NCI-H748 treated with DMSO at 0.1 percent for 48 hours (cell line): ENCODE measurements around the gene CTSZ.
"Not testable (repeated sequence)": the region's sequence is repeated elsewhere in the genome, so short reads cannot be mapped to it uniquely, and the experiment has no call there.

Experiments
- DNase-seq: peaks from one replicate; lab custom pipeline; 2025; lab: John Stamatoyannopoulos, UW

CTSZ gene

DNA sequence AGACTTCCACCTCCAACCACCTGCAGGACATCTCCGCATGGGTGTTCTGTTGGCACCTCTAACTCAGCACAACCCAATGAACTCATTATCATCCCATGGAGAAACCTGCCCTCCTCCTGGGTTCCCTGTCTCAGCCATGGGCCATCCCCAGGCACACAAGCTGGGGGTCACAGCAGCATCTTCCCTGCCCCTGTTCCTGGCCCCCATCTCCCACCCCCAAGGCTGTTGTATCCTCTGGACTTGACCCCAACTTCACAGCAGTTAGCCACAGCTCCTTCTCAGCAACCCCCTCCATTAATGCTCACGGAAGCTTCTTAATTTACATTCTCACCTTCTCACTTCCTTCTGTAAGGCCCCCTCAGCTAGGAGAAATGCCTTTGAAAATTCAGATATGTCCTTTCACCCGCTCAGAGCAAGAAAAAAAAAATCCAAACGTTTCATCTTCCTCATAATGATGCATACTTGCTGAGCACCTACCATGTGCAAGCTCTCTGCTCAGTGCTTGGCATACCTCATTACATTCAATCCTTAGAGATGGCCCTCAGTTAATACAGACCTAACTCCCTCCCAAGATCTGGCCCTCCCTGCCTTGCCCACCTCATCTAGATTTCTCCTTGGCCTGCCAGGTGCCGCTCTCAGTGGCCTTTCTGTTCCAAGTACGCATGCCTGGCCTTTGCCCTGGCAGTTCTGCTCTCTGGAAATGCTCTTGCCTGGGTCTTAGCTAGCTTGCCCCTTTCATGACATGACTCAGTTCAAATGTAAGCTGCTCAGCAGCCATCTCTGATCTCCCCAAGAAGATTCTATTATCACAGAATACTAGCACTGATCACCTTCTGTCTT lies 28.5 kb downstream of the CTSZ start:
- no peak for DNase-seq

DNA sequence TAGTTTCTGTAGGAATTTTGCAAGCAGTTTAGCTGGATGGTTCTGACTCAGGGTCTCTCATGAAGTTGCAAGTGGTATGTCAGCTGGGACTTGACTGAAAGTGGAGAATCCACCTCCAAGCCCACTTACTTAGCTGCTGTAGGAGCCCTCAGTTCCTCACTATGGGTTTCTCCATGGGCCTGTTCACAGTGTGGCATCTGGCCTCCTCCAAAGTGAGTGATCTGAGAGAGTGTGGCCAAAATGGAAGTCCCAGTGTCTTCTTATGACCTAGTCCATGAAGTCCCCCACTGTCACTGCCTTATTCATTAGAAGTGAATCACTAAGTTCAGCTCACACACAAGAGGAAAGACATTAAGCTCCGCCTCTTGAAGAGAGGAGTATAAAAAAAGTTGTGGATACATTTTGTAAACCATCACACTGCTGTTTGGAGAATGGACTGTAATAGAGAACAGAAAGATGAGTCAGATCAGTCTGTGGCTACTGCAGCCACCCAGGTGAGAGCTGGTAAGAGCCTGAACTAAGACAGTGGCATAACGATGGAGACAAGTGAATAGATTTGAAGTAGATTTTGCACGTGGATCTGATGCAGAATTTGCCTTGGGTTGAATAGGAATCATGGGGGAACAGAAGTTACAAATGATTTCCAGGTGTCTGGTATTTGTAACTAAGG lies 30.9 kb downstream of the CTSZ start:
- DNase-seq = no peak

- DNase-seq = no peak
These were observed 31.7 kb downstream of the CTSZ start for GRCh38 chr20:58975353-58975752.

DNA sequence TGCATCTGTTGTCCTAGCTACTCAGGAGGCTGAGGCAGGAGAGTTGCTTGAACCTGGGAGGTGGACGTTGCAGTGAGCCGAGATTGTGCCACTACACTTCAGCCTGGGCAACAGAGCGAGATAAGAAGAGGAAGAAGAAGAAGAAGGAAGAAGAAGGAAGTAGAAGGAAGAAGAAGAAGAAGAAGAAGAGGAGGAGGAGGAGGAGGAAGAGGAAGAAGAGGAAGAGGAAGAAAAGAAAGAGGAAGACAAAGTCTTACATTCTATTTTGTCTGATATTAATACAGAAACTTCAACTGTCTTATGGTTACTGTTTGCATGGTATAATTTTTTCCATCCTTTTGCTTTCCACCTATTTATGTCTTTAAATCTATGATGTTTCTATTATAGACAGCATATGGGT lies 33.2 kb downstream of the CTSZ start:
- no peak for DNase-seq

GRCh38 chr20:58973179-58973578 lies 33.9 kb downstream of the CTSZ start:
- DNase-seq = no peak

DNA sequence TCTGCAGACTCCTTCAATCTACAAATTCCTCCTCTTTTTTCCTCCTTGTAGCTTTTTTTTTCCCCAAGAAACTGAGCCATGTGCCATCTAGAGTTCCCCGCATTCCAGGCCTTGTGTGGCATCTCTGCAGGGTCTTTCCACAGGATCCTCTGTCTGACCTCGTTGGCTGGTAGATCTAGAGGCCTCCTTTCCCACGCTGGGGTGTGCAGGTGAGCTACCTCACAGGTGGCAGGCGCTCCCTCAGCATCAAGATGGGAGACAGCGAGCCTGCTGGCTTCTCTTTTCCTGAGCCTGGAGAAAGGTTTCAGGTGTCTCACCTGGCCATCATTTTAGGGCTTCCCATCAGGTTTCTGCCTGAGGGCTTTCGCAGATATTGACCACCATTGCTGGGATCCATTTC lies 35.6 kb downstream of the CTSZ start:
- DNase-seq = no peak

GRCh38 chr20:58970146-58970545 lies 36.9 kb downstream of the CTSZ start:
- no peak for DNase-seq

DNA sequence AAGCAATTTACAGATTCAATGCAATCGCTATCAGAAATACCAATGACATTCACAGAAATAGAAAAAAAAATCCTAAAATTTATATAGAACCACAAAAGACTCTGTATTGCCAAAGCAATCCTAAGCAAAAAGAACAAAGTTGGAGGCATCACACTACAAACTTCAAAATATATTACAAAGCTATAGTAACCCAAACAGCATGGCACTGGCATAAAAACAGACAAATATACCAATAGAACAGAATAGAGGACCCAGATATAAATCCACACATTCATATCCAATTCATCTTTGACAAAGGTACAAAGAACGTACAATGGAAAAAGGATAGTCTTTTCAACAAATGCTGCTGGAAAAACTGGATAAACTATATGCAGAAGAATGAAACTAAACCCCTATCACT lies 37.6 kb downstream of the CTSZ start:
- DNase-seq = no peak

GRCh38 chr20:58967652-58968429 lies 39.2 kb downstream of the CTSZ start:
- no peak for DNase-seq

- no peak for DNase-seq
These were observed 41.6 kb downstream of the CTSZ start for GRCh38 chr20:58965270-58966064.

- DNase-seq = not testable (repeated sequence)
These were observed 43.1 kb downstream of the CTSZ start for GRCh38 chr20:58963922-58964321.

GRCh38 chr20:58963060-58963584 lies 43.9 kb downstream of the CTSZ start:
- DNase-seq = no peak

- DNase-seq = no peak
These were observed 47.4 kb downstream of the CTSZ start for GRCh38 chr20:58959652-58960051.

DNA sequence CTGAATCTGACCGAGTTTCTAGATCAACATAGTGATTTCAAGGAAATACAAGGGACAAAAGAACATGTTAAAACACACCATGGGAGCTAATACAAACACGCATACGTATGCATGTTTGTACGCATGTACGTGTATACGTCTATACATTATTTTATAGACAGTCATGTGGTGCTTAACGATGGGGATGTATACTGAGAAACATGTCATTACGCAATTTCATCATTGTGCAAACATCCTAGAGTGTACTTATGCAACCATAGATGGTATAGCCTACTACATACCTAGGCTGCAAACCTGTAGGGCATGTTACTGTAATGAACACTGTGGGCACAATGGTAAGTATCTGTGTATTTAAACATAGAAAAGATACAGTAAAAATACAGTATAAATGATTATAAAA lies 51.0 kb downstream of the CTSZ start:
- peak; percentile 13 for DNase-seq

DNA sequence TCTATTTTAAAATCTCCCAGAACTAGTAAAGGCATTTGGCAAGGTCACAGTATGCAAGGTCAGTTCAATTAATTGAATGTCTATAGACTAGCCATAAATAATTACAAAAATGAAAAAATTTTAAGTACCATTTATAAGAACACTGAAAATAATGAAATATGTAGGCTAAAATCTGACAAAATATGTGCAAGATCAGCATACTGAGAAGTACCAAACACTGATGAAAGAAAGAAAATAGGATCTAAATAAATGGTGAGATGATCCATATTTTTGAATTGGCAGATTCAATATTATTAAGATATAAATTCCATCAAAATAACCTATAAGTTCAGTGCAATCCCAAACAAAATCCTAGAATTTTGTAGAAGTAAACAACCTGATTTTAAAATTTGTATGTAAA lies 54.0 kb downstream of the CTSZ start:
- no peak for DNase-seq

DNA sequence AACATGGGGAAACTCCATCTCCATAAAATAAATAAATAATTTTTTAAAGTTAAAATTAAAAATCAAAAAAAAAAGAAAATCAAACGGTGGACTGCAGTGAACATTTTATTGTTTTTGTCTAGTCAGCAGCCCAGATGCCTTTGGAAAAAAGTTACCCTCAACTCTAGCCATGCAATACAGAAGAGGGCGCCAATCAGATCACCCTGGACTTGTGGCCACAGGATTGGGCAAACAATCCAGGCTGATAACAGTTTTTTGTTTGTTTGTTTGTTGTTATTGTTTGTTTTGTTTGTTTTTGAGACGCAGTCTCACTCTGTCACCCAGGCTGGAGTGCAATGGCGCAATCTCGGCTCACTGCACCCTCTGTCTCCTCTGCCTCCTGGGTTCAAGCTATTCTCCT lies 56.5 kb downstream of the CTSZ start:
- DNase-seq = no peak

GRCh38 chr20:58947797-58948388 lies 59.2 kb downstream of the CTSZ start:
- DNase-seq = not testable (repeated sequence)

DNA sequence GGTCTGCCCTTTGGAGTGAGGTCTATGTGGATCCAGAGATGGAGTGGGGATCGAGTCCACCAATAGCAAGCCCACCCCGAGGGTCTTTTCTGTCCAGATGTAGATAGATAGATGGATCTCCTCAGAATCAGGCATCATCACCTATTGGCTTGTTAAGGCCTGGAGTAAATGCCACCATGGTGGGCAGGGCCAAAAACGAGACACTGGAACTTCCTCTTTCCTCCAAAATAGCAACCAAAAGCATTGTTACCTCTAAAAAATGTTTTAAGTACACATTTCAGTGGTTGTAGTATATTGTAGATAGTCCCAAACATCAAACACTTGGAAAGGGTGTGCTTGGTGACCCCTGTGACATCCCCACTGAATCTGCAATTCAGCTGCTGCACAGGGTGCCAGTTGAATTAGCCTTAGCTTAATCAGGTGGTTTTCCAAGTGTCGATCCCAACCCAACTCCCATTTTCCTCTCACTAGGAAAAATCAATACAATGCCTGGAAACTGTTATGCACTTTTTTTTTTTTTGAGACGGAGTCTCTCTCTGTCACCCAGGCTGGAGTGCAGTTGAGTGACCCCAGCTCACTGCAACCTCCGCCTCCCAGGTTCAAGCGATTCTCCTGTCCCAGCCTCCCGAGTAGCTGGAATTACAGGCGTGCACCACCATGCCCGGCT lies 61.0 kb downstream of the CTSZ start:
- no peak for DNase-seq
